Karpas-422 (cell line): ENCODE data around the gene SUPT6H. TPM values are rescaled to one million over a fixed set of nuclear protein-coding genes. Genes with fewer than 3 reads are reported as not detected.
A peak's percentile ranks its signal among the peaks of the same experiment; 100 is the strongest.

ENCODE experiments used
- DNase-seq: peaks from one replicate; pipeline ENCODE4 v3.0.0-alpha.2; 2015
- H2AFZ ChIP-seq: fragments of 200-600 bp; sonication (generic); 2 replicates; pipeline ENCODE4 v1.6.1; 2014; ENCODE audit warnings: antibody characterized with exemption, low read length, mixed read lengths
- H3K27ac ChIP-seq: fragments of 200-600 bp; sonication (generic); 2 replicates; pipeline ENCODE4 v1.5.1; 2014; ENCODE audit warnings: mild to moderate bottlenecking, low read length, moderate library complexity
- H3K27me3 ChIP-seq: fragments of 200-600 bp; sonication (generic); 2 replicates; pipeline ENCODE4 v1.6.1; 2014; ENCODE audit warnings: low read length, mixed read lengths
- H3K36me3 ChIP-seq: fragments of 200-600 bp; sonication (generic); 2 replicates; pipeline ENCODE4 v1.6.1; 2014; ENCODE audit warnings: low read length, mixed read lengths; ENCODE audit not compliant: insufficient read depth
- H3K4me1 ChIP-seq: fragments of 200-600 bp; sonication (generic); 2 replicates; pipeline ENCODE4 v1.6.1; 2014; ENCODE audit warnings: mild to moderate bottlenecking, low read length, mixed read lengths
- H3K4me2 ChIP-seq: fragments of 200-600 bp; sonication (generic); 2 replicates; pipeline ENCODE4 v1.6.1; 2014; ENCODE audit warnings: low read length, low read depth, mild to moderate bottlenecking; ENCODE audit not compliant: poor library complexity, severe bottlenecking
- H3K4me3 ChIP-seq: fragments of 200-600 bp; sonication (generic); 2 replicates; pipeline ENCODE4 v1.5.1; 2014; ENCODE audit warnings: mild to moderate bottlenecking, antibody characterized with exemption, low read length, mixed read lengths
- H3K79me2 ChIP-seq: fragments of 200-600 bp; sonication (generic); 2 replicates; pipeline ENCODE4 v1.6.1; 2014; ENCODE audit warnings: mild to moderate bottlenecking, low read length, mixed read lengths
- H3K9ac ChIP-seq: fragments of 200-600 bp; sonication (generic); 2 replicates; pipeline ENCODE4 v1.6.0; 2014; ENCODE audit warnings: low read length
- H3K9me2 ChIP-seq: fragments of 200-600 bp; sonication (generic), shearing (Covaris generic); replicated peaks from 2 replicates; pipeline ENCODE4 v1.6.0; 2014; ENCODE audit warnings: mild to moderate bottlenecking, low read length, moderate library complexity; ENCODE audit not compliant: insufficient read depth
- H3K9me3 ChIP-seq: fragments of 300-700, 200-600 bp; sonication (generic); 2 replicates; pipeline ENCODE4 v1.6.1; 2014; ENCODE audit warnings: low read length, mixed read lengths
- H4K20me1 ChIP-seq: fragments of 200-600 bp; sonication (generic); 2 replicates; pipeline ENCODE4 v1.6.1; 2014; ENCODE audit warnings: mild to moderate bottlenecking, antibody characterized with exemption, low read length, low read depth; ENCODE audit not compliant: insufficient read depth
- total RNA-seq: library from RNA; depleted of rRNA; stranded (reverse); fragments of >200 nt; shearing (Covaris generic); gene quantifications from 2 replicates; pipeline ENCODE4 v1.2.3, GENCODE V29; 2014; ENCODE audit warnings: low replicate concordance

Gene SUPT6H
- total RNA-seq, 1 experiment from 2014 or later: 91.5 TPM

DNA sequence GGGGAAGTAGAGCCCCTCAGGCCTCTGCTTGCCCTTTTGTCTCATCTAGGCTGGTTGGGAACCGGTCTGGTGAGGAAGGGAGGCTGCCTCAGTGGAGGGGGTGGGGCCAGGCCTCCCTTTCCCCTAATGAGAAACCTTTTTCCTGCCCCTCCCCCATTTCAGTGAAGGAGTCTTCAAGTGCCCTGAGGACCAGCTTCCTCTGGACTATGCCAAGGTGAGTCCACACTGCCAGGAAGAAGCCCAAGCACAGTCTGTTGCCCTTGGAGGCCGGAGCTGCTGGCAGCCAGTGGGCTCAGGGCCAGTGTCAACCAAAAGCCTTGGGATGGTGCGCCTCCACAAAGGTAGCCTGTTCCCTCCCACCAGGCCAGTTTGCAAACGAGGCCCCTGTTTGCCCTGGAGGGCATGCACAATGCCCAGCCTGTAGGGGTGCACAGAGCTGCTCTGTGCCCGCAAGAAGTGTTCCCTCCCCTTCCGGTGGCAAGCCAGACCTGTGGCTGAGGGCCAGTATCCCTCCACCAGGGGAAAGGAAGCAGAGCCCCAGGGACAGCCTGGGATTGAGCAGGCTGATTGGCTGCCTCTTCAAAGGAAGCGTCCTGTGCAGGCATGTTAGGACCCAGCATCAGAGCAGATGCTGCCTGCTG lies 85.2 kb downstream of the SUPT6H start:
- Histone ChIP-seq H2AFZ (no peak overlapping the region), H3K79me2 (peaks cover 34% of the 10 kb centered on the region), H3K4me3 (no peak overlapping the region), H3K9ac (no peak overlapping the region), H3K27ac (0 out of 2 replicates have a peak overlapping the region, but pooled peaks have one; percentile 3), H3K4me1 (peaks cover 34% of the 10 kb centered on the region), H3K4me2 (peak overlapping the region; percentile 93), H3K9me3 (no peaks in the 10 kb centered on the region), H4K20me1 (peaks cover 33% of the 10 kb centered on the region), H3K9me2 (no peaks in the 10 kb centered on the region), H3K27me3 (no peaks in the 10 kb centered on the region), H3K36me3 (peaks cover 14% of the 10 kb centered on the region)
- DNase-seq: no peak

DNA sequence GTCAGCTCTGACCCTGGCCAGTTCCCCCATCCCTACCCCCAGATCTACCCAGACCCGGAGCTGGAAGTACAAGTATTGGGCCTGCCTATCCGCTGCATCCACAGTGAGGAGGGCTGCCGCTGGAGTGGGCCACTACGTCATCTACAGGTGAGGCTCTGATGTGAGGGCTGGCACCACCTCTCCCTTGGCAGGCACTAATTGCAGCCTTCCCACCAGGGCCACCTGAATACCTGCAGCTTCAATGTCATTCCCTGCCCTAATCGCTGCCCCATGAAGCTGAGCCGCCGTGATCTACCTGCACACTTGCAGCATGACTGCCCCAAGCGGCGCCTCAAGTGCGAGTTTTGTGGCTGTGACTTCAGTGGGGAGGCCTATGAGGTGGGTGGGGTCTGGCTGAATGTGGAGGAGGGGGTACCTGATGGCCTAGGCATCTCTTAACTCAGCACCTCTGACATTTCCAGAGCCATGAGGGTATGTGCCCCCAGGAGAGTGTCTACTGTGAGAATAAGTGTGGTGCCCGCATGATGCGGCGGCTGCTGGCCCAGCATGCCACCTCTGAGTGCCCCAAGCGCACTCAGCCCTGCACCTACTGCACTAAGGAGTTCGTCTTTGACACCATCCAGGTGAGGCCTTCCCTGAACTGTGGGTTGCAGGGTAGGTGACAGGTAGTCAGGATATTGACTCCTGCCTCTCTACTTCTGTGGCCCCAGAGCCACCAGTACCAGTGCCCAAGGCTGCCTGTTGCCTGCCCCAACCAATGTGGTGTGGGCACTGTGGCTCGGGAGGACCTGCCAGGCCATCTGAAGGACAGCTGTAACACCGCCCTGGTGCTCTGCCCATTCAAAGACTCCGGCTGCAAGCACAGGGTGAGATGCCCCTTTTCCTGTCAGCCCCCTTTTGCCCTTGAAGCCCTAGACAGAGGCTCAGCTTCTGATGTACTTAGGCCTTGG lies 86.1 kb downstream of the SUPT6H start:
- Histone ChIP-seq H3K36me3 (peaks cover 14% of the 10 kb centered on the region), H3K9me3 (no peaks in the 10 kb centered on the region), H2AFZ (no peak overlapping the region), H4K20me1 (peaks cover 33% of the 10 kb centered on the region), H3K9ac (no peak overlapping the region), H3K27ac (no peak overlapping the region), H3K4me3 (no peak overlapping the region), H3K4me2 (no peak overlapping the region), H3K9me2 (no peaks in the 10 kb centered on the region), H3K27me3 (no peaks in the 10 kb centered on the region), H3K4me1 (peaks cover 25% of the 10 kb centered on the region), H3K79me2 (peaks cover 34% of the 10 kb centered on the region)
- DNase-seq: no peak

- Histone ChIP-seq H4K20me1 (peaks cover 33% of the 10 kb centered on the region), H3K79me2 (peaks cover 34% of the 10 kb centered on the region), H3K4me2 (no peak overlapping the region), H3K9me3 (no peaks in the 10 kb centered on the region), H3K27ac (no peak overlapping the region), H3K4me3 (no peak overlapping the region), H3K27me3 (no peaks in the 10 kb centered on the region), H3K9ac (no peak overlapping the region), H2AFZ (no peak overlapping the region), H3K9me2 (no peaks in the 10 kb centered on the region), H3K36me3 (peaks cover 14% of the 10 kb centered on the region), H3K4me1 (peaks cover 19% of the 10 kb centered on the region)
- no peak for DNase-seq
Measured at GRCh38 chr17:28748852-28749515, 87.0 kb downstream of the SUPT6H start.

DNA sequence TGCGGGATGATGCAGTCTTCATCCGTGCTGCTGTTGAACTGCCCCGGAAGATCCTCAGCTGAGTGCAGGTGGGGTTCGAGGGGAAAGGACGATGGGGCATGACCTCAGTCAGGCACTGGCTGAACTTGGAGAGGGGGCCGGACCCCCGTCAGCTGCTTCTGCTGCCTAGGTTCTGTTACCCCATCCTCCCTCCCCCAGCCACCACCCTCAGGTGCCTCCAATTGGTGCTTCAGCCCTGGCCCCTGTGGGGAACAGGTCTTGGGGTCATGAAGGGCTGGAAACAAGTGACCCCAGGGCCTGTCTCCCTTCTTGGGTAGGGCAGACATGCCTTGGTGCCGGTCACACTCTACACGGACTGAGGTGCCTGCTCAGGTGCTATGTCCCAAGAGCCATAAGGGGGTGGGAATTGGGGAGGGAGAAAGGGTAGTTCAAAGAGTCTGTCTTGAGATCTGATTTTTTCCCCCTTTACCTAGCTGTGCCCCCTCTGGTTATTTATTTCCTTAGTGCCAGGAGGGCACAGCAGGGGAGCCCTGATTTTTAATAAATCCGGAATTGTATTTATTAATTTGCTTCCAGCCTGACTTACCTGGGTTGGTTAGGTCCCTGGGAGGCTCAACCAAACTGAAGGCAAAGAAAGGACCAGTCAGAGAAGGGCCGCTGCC lies 87.6 kb downstream of the SUPT6H start:
- no peak for DNase-seq
- Histone ChIP-seq H3K9me3 (no peaks in the 10 kb centered on the region), H3K27me3 (no peaks in the 10 kb centered on the region), H3K79me2 (peaks cover 27% of the 10 kb centered on the region), H3K9ac (no peak overlapping the region), H3K9me2 (no peaks in the 10 kb centered on the region), H2AFZ (no peak overlapping the region), H3K4me2 (no peak overlapping the region), H3K36me3 (peaks cover 14% of the 10 kb centered on the region), H3K27ac (no peak overlapping the region), H3K4me1 (peaks cover 19% of the 10 kb centered on the region), H4K20me1 (peaks cover 31% of the 10 kb centered on the region), H3K4me3 (no peak overlapping the region)

DNA sequence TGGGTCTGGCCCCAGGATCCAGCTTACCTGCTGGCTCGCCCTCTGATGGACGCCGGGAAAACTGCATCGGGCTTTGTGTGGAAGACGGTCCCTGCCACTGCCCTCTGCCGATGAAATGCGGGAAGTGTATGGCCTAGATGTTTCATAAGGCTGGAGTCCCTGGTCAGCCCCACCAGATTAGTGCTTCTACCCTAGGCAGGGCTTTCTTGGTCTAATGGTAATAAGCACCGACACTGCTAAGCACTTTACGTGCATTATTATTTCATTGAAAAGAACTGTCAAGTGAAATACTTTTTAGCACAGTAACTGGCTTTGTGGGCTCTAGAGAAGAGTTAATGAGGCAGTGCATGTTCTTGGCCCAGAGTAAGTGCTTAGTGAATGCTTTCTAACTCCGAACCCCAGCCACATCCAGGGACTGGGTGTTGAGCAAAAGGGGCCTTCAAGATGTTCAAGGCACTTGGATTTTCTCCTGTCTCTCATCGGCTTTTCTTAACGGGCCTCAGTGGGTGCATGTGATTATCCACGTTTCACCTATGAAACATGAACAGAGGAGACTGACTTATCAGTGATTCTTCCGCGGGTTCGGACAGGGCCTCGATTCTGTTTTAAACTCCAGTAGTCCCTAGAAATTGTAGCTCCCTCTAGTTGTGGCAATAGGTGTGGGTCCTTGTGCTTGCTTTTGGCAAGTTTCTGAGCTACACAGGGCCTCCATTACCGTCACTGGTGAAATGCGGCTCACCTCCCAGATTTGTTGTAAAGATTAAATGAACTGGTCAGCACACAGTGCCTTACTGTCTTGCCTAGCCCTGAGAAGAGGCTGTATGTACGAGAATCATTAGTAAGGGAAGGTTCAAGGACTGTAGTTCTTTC lies 88.4 kb downstream of the SUPT6H start:
- H2AFZ ChIP-seq: no peak overlapping the region
- H3K9me2 ChIP-seq: no peaks in the 10 kb centered on the region
- H3K9me3 ChIP-seq: no peaks in the 10 kb centered on the region
- no peak overlapping the region for H3K4me2 ChIP-seq
- H4K20me1 ChIP-seq: peaks cover 24% of the 10 kb centered on the region
- no peaks in the 10 kb centered on the region for H3K27me3 ChIP-seq
- no peak overlapping the region for H3K27ac ChIP-seq
- no peak overlapping the region for H3K9ac ChIP-seq
- H3K4me1 ChIP-seq: peaks cover 15% of the 10 kb centered on the region
- peaks cover 19% of the 10 kb centered on the region for H3K79me2 ChIP-seq
- H3K4me3 ChIP-seq: no peak overlapping the region
- DNase-seq: peak; percentile 95
- peaks cover 14% of the 10 kb centered on the region for H3K36me3 ChIP-seq

- H3K36me3 ChIP-seq: peaks cover 18% of the 10 kb centered on the region
- peaks cover 6% of the 10 kb centered on the region for H3K79me2 ChIP-seq
- peaks cover 6% of the 10 kb centered on the region for H3K4me1 ChIP-seq
- no peak overlapping the region for H3K27ac ChIP-seq
- H3K4me2 ChIP-seq: no peak overlapping the region
- H2AFZ ChIP-seq: no peak overlapping the region
- no peaks in the 10 kb centered on the region for H3K27me3 ChIP-seq
- H3K9me3 ChIP-seq: no peaks in the 10 kb centered on the region
- no peaks in the 10 kb centered on the region for H3K9me2 ChIP-seq
- peaks cover 11% of the 10 kb centered on the region for H4K20me1 ChIP-seq
- no peak for DNase-seq
- no peak overlapping the region for H3K9ac ChIP-seq
- no peak overlapping the region for H3K4me3 ChIP-seq
Measured at GRCh38 chr17:28751600-28752366, 89.8 kb downstream of the SUPT6H start.
